Endothelial cell of umbilical vein (primary cell): Measurements from ENCODE around the gene ANKS6. TPM values are rescaled to one million over a fixed set of nuclear protein-coding genes. Genes with fewer than 3 reads are reported as not detected.

ENCODE experiments used
- BruUV-seq: library from RNA; stranded (reverse); fragments of 400-500 nt; replicated peaks from 2 replicates; lab custom pipeline; 2021; lab: Mats Ljungman, UMichigan
- CTCF ChIA-PET: fragments of 300-600, 350-600 bp; sonication (Branson Sonifier 250); formaldehyde crosslinking; loops from one replicate; lab custom pipeline; 2021; ENCODE audit warnings: antibody characterized with exemption, inconsistent platforms; lab: Charles Lee
- POLR2A ChIA-PET: fragments of 300-600, 350-600 bp; sonication (Branson Sonifier 250); formaldehyde crosslinking; loops from one replicate; lab custom pipeline; 2021; ENCODE audit warnings: antibody characterized with exemption, inconsistent platforms; lab: Charles Lee
- DNase-seq: peaks from one replicate; pipeline ENCODE4 v3.0.0-alpha.2; 2011; ENCODE audit warnings: low read depth, low spot score
- FAIRE-seq: peaks from 2 replicates; lab custom pipeline; 2011; peaks lifted over from hg19 to GRCh38; lab: Jason Lieb, UNC
- H2AFZ ChIP-seq: 2 replicates; pipeline ENCODE4 v1.6.0; 2012; ENCODE audit warnings: low read depth, low read length, control low read depth, inconsistent platforms
- H3K27ac ChIP-seq: 2 replicates; pipeline ENCODE4 v1.5.1; 2011; ENCODE audit warnings: low read depth, mild to moderate bottlenecking, control low read depth, low read length, moderate library complexity; ENCODE audit not compliant: insufficient read depth
- H3K27me3 ChIP-seq, 2 experiments: 2 replicates each; pipeline versions ENCODE4 v1.6.0 to v1.6.1; 2011; ENCODE audit warnings: low read length in 2 of 2, mixed read lengths in 1 of 2; ENCODE audit not compliant: control insufficient read depth in 2 of 2, insufficient read depth in 2 of 2
- H3K36me3 ChIP-seq, 2 experiments: 2 replicates in 1 of 2; 3 replicates in 1 of 2; pipeline ENCODE4 v1.5.1; 2011; ENCODE audit warnings: low read length in 2 of 2, mild to moderate bottlenecking in 1 of 2, moderate library complexity in 1 of 2; ENCODE audit not compliant: control insufficient read depth in 2 of 2, insufficient read depth in 2 of 2; ENCODE audit errors: extremely low read depth in 1 of 2
- H3K4me1 ChIP-seq: 3 replicates; pipeline ENCODE4 v1.5.1; 2011; ENCODE audit warnings: mild to moderate bottlenecking, low read length; ENCODE audit not compliant: control insufficient read depth, insufficient read depth; ENCODE audit errors: extremely low read depth
- H3K4me2 ChIP-seq: 2 replicates; pipeline ENCODE4 v1.6.1; 2011; ENCODE audit warnings: low read length, control low read depth, mixed read lengths; ENCODE audit not compliant: insufficient read depth
- H3K4me3 ChIP-seq, 3 experiments: fragments of 200-600 bp in 1 of 3; sonication (generic), shearing (Covaris generic) in 1 of 3; replicated peaks in 1 of 3; 2 replicates each; pipeline ENCODE4 v1.5.1; 2011 to 2016; ENCODE audit warnings: control low read depth in 3 of 3, low read length in 3 of 3, mild to moderate bottlenecking in 2 of 3, inconsistent platforms in 1 of 3, low read depth in 1 of 3, moderate library complexity in 1 of 3; ENCODE audit not compliant: insufficient read depth in 1 of 3
- H3K79me2 ChIP-seq: 2 replicates; pipeline ENCODE4 v1.6.0; 2012; ENCODE audit warnings: low read length, inconsistent platforms; ENCODE audit not compliant: control insufficient read depth, insufficient read depth
- H3K9ac ChIP-seq: replicated peaks from 2 replicates; pipeline ENCODE3; 2011; ENCODE audit warnings: low read length, control low read depth; ENCODE audit not compliant: insufficient read depth; ENCODE audit errors: extremely low read depth
- H3K9me1 ChIP-seq: replicated peaks from 3 replicates; pipeline ENCODE4 v1.6.0; 2011; ENCODE audit warnings: mild to moderate bottlenecking, low read length; ENCODE audit not compliant: control insufficient read depth, insufficient read depth; ENCODE audit errors: extremely low read depth
- H3K9me3 ChIP-seq: replicated peaks from 2 replicates; pipeline ENCODE4 v1.5.1; 2012; ENCODE audit warnings: low read length, inconsistent platforms; ENCODE audit not compliant: control insufficient read depth, insufficient read depth
- H4K20me1 ChIP-seq: replicated peaks from 2 replicates; pipeline ENCODE3; 2011; ENCODE audit warnings: mild to moderate bottlenecking, low read length; ENCODE audit not compliant: control insufficient read depth, insufficient read depth; ENCODE audit errors: extremely low read depth
- CTCF ChIP-seq, 2 donors: IDR thresholded peaks; 1 replicate in 1 of 2; 2 replicates in 1 of 2; pipeline ENCODE4 v1.5.1; 2011; ENCODE audit warnings: low read length in 2 of 2, mild to moderate bottlenecking in 2 of 2, moderate library complexity in 2 of 2, control low read depth in 1 of 2, inconsistent platforms in 1 of 2, low read depth in 1 of 2; ENCODE audit not compliant: insufficient read depth in 1 of 2; ENCODE audit errors: extremely low read depth in 1 of 2
- EZH2 ChIP-seq: IDR thresholded peaks from 2 replicates; pipeline ENCODE4 v1.6.1; 2012; ENCODE audit warnings: borderline replicate concordance, low read depth, mild to moderate bottlenecking, moderate library complexity, low read length, inconsistent platforms; ENCODE audit not compliant: severe bottlenecking
- FOS ChIP-seq: IDR thresholded peaks from 2 replicates; pipeline ENCODE4 v1.6.1; 2011; ENCODE audit warnings: mild to moderate bottlenecking, low read length, moderate library complexity, borderline replicate concordance; ENCODE audit not compliant: insufficient read depth
- GATA2 ChIP-seq: IDR thresholded peaks from 2 replicates; pipeline ENCODE4 v1.7.0; 2011; ENCODE audit warnings: low read depth, mild to moderate bottlenecking, moderate library complexity, mixed read lengths, low read length; ENCODE audit not compliant: insufficient read length, insufficient read depth
- JUN ChIP-seq: IDR thresholded peaks from 2 replicates; pipeline ENCODE4 v1.6.1; 2011; ENCODE audit warnings: borderline replicate concordance, low read depth; ENCODE audit not compliant: insufficient read length, insufficient read depth
- MYC ChIP-seq: IDR thresholded peaks from one replicate; pipeline ENCODE4 v1.6.1; 2011; ENCODE audit warnings: mild to moderate bottlenecking, low read depth, low read length
- POLR2A ChIP-seq: IDR thresholded peaks from 2 replicates; pipeline ENCODE4 v1.6.1; 2012; ENCODE audit warnings: low read depth, mild to moderate bottlenecking, control low read depth, low read length
- POLR2AphosphoS5 ChIP-seq: IDR thresholded peaks from 2 replicates; pipeline ENCODE4 v1.6.1; 2012; ENCODE audit warnings: low read depth, mild to moderate bottlenecking, control low read depth, low read length, moderate library complexity; ENCODE audit not compliant: insufficient read depth
- dilution Hi-C: fragments of 300-500 bp; cut with MboI; formaldehyde crosslinking; loops from one replicate; pipeline ENCODE4 v1.15.0; 2019; ENCODE audit warnings: low sequenced_read_pairs; ENCODE audit not compliant: extremely low pct_ligation_motif_present
- intact Hi-C: fragments of 100-400 bp; cut with micrococcal nuclease; formaldehyde crosslinking; loops from one replicate; pipeline ENCODE4 v1.10.0; 2022
- polyA plus RNA-seq, 4 experiments: library from polyadenylated mRNA; depleted of rRNA in 3 of 4; stranded (reverse) in 3 of 4; unstranded in 1 of 4; fragments of >200 nt; gene quantifications; 2 replicates each; pipeline versions ENCODE4 v1.2.1 to v1.2.3, GENCODE V29; 2011 to 2012; ENCODE audit warnings: missing spikeins in 1 of 4
- total RNA-seq: library from RNA; stranded (reverse); gene quantifications from 2 replicates; pipeline ENCODE4 v1.2.3, GENCODE V29; 2021
- TF ChIP-seq, protein P1 (sequence below): IDR thresholded peaks from 2 replicates; pipeline ENCODE4 v1.6.1; 2011; ENCODE audit not compliant: insufficient read depth, insufficient read length

The ANKS6 gene
- total and polyA plus RNA-seq, 2 donors (not counting 3 experiments of a cell fraction or from before 2014, with no cell fraction given), result 15.5 to 18.6 TPM

DNA sequence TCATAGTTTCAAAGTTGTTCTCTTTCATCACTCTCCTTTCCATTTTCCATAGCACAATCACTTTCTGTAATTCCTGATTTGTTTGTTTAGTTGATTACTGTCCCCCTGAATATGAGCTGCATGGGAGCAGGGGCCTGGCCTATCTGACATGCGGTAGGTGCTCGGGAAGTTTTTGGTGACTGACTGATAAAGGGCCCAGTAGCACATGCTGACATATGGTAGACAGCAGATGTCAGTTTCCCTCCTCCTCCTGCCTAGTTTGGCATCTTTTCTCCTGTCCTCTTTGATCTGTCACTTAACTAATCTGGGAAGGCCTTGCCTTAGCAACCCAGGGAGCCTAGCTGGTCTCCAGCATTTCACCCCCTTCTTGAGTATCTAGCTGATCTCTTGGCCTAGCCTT, 25.5 kb upstream of the ANKS6 start:
- no TSS peak for BruUV-seq
- Histone ChIP-seq H2AFZ (no peak overlapping the region), H3K4me3 (no peak overlapping the region), H3K27me3 (no peaks in the 10 kb centered on the region), H3K79me2 (no peaks in the 10 kb centered on the region), H3K27ac (no peak overlapping the region), H3K36me3 (no peaks in the 10 kb centered on the region), H4K20me1 (no peaks in the 10 kb centered on the region), H3K4me2 (no peak overlapping the region), H3K9me1 (no peaks in the 10 kb centered on the region), H3K9me3 (no peaks in the 10 kb centered on the region), H3K9ac (no peak overlapping the region), H3K4me1 (no peaks in the 10 kb centered on the region)
- dilution Hi-C loops, result no loop called here
- DNase-seq (no peak), FAIRE-seq (no peak)
- intact Hi-C loops, result no loop called here
- CTCF ChIA-PET, result no interaction called here
- TF ChIP-seq MYC, result no peak
- no peak for TF ChIP-seq CTCF (IDR thresholded peaks at IDR 0.05; ENCODE audit: extremely low read depth in 1 of 2, insufficient read depth in 1 of 2, low read depth in 1 of 2, low read length in 2 of 2)
- no peak for TF ChIP-seq FOS
- TF ChIP-seq, protein P1, sequence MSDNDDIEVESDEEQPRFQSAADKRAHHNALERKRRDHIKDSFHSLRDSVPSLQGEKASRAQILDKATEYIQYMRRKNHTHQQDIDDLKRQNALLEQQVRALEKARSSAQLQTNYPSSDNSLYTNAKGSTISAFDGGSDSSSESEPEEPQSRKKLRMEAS, result no peak
- no peak for TF ChIP-seq POLR2AphosphoS5
- TF ChIP-seq JUN, result no peak
- no peak for TF ChIP-seq EZH2
- TF ChIP-seq GATA2, result no peak
- TF ChIP-seq POLR2A, result no peak
- POLR2A ChIA-PET, result no interaction called here
